ENCODE results near the gene DCDC1.

DNA sequence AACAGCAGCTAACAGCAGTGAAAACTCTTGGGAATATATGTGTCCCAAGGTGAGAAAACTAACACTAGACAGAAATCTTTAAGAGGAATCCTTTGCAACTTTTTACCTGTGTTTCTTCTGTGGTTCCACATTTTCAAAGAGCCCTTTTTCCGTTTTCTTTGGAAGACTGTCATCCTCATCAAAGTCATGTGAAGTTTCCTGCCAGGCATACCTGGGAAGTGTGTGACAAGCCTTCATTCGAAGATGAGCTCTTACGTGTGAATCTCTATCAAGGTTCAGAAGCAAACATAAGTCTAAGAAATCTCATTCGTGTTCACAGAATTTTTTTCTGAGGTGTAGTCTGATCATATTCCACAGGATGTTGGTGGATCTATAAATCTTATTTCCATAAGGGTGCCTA is 452.8 kb downstream of the DCDC1 start:
- TF ChIP-seq, protein P1, sequence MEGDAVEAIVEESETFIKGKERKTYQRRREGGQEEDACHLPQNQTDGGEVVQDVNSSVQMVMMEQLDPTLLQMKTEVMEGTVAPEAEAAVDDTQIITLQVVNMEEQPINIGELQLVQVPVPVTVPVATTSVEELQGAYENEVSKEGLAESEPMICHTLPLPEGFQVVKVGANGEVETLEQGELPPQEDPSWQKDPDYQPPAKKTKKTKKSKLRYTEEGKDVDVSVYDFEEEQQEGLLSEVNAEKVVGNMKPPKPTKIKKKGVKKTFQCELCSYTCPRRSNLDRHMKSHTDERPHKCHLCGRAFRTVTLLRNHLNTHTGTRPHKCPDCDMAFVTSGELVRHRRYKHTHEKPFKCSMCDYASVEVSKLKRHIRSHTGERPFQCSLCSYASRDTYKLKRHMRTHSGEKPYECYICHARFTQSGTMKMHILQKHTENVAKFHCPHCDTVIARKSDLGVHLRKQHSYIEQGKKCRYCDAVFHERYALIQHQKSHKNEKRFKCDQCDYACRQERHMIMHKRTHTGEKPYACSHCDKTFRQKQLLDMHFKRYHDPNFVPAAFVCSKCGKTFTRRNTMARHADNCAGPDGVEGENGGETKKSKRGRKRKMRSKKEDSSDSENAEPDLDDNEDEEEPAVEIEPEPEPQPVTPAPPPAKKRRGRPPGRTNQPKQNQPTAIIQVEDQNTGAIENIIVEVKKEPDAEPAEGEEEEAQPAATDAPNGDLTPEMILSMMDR (IDR thresholded peaks at IDR 0.05; ENCODE audit: low read depth, low read length): no peak
- TF ChIP-seq POLR2A (IDR thresholded peaks at IDR 0.05; ENCODE audit: extremely low read depth, insufficient read length): no peak
- TF ChIP-seq, protein P2, sequence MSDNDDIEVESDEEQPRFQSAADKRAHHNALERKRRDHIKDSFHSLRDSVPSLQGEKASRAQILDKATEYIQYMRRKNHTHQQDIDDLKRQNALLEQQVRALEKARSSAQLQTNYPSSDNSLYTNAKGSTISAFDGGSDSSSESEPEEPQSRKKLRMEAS (IDR thresholded peaks at IDR 0.05; ENCODE audit: low read depth, low read length): no peak
- no peak for TF ChIP-seq MYC (IDR thresholded peaks at IDR 0.05; ENCODE audit: low read depth, low read length)
